Loucy (cell line): ENCODE measurements around the gene ZNF608.

Experiments used
- CTCF ChIP-seq: fragments of 200-600 bp; sonication (generic); conservative IDR thresholded peaks from 2 replicates; pipeline ENCODE4 v1.5.1; 2014; ENCODE audit warnings: mild to moderate bottlenecking, antibody characterized with exemption, low read length
- EZH2phosphoT487 ChIP-seq: fragments of 200-600 bp; IDR thresholded peaks from 2 replicates; pipeline ENCODE4 v1.6.1; 2018; ENCODE audit warnings: antibody characterized with exemption, mild to moderate bottlenecking, moderate library complexity, borderline replicate concordance

- TF ChIP-seq CTCF (no peak), EZH2phosphoT487 (no peak)
These were observed 25.8 kb downstream of the ZNF608 start for GRCh38 chr5:124720593-124720992.
